NCI-H2107 treated with DMSO at 0.1 percent for 48 hours (cell line): Measurements from ENCODE around the gene RGS9BP.
"Not testable (repeated sequence)": the region's sequence is repeated elsewhere in the genome, so short reads cannot be mapped to it uniquely, and the experiment has no call there.

Experiments used
- DNase-seq: peaks from one replicate; lab custom pipeline; 2025; ENCODE audit not compliant: unreplicated experiment; lab: John Stamatoyannopoulos, UW

The RGS9BP gene, protein sequence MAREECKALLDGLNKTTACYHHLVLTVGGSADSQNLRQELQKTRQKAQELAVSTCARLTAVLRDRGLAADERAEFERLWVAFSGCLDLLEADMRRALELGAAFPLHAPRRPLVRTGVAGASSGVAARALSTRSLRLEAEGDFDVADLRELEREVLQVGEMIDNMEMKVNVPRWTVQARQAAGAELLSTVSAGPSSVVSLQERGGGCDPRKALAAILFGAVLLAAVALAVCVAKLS

DNA sequence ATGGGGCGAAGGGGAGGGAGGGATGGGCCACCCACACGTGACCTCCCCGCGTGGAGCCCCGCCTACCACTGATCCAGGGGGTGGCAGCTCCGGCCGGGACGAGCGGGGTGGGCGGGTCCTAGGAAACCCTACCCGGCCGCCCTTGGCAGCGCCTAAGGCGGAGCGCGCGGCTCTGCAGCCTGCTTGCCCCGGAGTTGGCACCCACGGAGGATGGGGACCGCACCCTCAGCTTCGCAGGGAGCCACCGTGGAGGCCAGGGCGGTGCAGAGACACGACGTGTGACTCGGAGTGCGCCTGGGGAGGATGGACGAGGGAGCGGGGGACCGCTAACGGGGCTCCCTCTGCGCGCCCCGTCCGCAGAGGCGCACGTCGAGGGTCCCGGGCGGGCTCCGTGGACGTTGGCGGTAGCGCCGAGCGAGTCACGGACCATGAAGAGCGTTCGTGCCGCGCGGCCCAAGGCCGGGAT, at the start of gene RGS9BP:
Gene RGS9BP, plus strand, starts transcription at position 129 of the 466 bp plus-strand sequence. CDS start 416 bp downstream, outside the sequence.
- no peak for DNase-seq

DNA sequence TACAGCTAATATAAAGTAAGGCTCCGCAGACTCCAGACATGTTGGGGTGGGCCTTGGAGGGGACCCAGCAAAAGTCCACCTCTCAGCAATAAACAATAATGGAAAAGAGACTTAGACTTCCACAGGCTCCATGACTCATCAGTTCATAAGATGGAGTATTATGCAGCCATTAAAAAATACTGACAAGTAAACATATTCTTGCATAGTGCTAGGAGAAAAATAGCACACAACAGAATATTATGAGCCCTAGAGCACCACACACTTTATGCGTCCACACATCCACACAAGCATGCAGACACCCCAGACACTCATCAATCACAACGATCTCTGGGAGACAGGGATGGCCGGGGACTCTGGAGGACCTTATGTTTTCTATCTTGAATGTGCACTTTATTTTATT, 48.7 kb upstream of the RGS9BP start:
- DNase-seq, result no peak

DNA sequence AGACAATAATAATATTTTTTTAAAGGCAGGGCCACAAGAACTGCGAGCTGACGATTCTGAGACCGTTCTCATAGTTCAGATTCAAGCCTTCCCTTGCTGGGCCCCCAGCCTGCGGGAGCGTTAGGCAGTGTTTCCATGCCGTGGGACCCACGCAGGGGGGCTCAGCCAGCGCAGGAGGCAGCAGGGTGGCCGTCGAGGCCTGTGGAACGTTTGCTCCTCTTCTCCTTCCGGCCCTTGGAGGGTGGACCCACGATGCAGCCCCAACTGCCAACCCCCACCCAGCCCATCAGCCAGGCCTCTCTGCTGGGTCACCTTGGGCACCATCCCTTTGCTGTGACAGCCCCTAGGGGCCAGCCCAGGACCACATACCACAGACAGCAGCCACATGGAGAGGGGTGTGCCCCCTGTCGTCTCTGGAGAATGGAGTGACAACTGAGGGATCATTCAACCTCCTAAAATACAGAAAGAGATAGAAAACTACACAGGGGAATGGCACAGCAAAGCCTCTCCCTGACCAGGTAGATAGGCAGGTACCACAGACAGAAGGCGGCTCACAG, 47.9 kb upstream of the RGS9BP start:
- no peak for DNase-seq

DNA sequence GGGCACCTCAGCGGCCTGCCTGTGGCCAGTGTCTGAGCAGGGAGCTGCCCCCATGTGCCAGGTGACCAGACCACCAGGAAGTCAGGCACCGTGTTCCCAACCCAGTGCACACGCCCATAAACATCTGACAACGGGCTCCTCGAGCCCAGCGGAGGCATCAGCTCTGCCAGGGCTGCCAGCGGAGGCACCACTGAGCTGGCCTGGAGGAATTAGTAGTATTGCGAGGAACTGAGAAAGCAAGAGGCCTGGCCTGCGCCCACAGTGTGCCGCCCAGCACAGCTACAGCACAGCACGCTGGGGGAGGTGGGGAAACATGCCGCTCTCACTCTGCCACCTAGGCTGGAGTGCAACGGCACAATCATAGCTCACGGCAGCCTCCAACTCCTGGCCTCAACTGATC, 45.3 kb upstream of the RGS9BP start:
- DNase-seq, result no peak

DNA sequence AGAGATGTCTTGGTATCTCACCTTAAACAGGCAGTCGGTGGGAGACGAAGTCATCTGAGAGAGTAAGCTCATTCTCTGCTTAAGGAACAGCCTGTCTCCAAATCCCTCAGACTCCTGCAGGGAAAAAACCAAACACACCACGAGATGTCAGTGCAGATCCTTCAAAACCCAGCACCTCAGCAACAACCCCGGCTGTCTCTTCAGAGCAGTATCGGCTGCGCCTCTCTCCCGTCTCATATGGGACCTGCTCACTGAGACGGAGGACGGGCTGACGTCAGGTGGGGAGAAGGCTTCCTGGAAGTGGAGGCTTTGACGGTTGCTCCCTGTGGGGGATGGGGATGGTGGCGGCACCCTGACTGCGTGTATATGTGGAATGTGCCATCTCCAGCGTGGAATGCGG, 44.3 kb upstream of the RGS9BP start:
- no peak for DNase-seq

DNA sequence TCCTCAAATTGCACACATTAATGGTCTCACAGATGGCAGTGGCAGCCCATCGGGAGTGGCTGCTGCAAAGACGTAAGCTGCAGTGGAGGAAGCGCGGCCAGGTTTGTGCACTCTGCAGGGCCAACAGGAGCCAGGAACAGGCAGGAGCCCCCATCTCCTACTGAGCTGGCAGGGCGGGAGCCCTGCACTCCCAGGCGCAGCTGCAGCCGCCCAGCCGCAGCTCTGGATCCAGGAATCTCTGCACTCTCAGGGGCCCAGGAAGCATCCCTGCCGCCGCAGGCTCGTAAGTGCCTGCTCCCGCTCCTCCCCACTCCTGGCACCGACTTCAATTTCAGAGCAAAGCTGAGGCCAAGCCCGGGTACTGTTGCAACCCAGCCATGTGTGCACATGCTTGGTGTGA, 38.2 kb upstream of the RGS9BP start:
- DNase-seq, result no peak

DNA sequence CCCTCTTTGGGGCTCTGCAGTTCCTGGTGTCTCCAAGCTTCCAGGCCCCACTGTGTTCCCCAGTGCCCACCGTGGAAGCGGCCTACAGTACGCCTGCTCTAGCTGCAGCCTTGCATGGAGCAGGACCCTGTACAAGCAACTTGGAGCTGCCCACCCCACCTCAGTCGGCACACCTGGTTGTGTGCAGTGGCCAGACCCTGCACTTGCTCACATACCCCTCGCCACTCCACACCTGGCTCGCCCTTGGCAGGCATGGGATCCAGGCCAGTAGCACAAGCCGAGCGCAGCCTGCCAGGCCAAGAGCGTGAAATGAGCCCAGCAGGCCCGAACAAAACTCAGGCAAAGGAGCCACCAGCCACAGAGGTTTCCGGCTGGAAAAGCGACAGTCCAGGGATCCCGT, 37.0 kb upstream of the RGS9BP start:
- DNase-seq, result no peak

DNA sequence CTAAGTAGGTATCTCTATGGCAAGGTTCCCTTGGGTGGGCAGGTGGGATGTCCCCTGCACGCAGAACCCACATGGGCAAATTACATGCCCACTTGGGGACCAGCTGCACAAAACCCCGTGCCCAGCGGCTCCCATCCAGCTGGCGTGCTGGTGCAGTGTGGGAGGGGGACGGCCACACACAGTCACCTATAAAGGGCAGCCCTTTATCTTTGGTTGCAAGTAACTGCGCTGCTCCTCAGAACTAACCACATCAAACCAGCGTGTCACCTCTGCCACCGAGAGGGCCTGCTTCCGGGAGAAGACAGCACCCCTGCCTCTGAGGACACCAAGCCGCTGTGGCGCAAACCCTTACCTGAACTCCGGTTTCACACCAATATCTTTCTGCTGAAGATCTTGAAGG, 32.9 kb upstream of the RGS9BP start:
- no peak for DNase-seq

DNA sequence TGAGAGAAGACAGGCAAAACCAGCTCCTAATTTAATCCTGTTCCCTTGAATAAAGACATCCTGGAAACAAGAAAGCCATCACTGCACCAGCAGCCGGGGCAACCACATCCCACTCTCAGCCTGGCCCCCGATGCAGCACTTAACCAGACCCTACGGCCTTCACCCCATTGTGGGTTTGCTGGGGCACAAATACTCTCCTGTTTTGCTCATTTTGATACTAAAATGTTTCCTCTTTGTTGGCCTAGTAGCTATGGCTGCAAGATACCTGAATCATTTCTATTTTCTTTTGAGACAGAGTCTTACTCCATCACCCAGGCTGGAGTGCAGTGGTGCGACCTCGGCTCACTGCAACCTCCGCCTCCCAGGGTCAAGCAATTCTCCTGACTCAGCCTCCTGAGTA, 29.1 kb upstream of the RGS9BP start:
- no peak for DNase-seq

DNA sequence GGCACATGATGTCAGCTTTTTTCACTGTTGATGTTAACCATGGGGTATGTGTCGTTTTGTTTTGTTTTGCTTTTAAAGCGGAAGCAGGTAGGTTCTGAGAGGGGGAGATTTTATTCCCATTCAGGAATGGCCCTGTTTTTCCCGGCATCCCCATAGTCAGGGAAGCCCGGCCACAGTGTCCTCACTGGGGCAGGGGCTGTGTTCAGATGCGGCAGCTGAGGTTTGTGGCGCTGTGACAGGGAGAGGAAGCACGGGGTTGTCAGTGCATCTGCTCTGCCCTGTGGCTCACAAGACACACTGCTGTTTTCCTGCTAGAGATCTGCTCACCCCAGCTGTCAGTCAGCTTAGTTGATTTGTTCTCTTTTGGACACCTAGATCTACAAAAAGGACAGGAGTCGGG, 28.3 kb upstream of the RGS9BP start:
- no peak for DNase-seq

DNA sequence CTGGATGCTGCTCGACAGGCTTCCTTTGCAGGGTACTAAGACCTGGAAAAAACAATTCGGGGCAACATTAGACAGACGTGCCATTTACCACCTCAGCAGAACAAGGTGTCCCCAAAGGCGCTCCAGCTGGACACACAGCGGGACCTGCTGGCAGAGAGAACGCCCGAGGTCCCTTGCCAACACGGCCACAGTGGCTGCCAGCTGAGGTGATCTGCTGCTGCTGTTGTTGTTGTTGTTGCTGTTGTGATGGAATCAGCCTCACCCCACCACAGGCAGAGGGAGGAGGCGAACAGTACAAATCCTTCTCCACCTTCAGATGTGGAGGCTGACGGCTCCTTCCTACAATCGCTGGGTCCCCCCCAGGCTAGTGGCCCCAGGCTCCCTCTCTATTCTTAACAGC, 25.9 kb upstream of the RGS9BP start:
- no peak for DNase-seq

DNA sequence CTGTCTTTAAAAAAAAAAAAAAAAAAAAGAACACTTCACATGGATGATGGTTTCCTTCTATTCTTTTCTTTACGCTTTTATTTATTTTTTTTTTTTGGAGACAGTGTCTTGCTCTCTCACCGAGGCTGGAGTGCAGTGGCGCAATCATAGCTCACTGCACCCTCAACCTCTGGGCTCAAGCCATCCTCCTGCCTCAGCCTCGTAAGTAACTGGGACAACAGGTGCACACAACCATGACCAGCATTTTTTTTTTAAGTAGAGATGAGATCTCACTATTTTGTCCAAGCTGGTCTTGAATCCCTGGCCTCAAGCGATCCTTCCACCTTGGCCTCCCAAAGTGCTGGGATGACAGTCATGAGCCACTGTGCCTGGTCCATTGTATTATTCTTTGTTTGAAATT, 25.0 kb upstream of the RGS9BP start:
- DNase-seq, result no peak

DNA sequence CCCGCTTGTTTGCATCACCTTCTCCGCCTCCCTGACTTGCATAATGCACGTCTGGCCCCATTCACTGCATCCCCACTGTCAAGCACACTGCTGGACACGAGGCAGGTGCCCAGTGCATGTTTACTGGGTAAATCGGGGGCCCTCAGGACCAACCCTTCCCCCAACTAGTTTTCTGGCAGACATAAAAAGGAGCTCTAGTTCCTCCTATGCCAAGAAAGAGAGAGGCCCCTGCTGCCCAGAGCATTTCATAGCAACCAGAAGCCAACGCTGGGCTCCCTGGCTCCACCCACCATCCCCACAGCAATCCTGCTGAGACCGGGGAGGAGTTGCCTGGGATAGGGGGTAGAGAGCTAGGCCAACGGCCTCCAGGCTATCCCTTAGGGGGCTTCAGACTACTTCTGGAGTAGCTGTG, 23.9 kb upstream of the RGS9BP start:
- DNase-seq, result no peak

DNA sequence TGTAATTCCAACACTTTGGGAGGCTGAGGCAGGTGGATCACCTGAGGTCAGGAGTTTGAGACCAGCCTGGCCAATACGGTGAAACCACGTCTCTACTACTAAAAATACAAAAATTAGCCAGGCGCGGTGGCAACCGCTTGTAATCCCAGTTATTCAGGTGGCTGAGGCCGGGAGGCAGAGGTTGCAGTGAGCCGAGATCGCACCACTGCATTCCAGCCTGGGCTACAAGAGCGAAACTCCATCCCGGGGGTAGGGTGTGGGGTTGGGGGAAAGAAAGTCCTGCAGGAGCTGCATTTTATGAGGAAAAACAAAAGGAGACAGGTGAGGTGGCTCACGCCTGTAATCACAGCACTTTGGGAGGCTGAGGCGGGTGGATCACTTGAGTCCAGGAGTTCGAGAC, 23.3 kb upstream of the RGS9BP start:
- DNase-seq, result not testable (repeated sequence)

DNA sequence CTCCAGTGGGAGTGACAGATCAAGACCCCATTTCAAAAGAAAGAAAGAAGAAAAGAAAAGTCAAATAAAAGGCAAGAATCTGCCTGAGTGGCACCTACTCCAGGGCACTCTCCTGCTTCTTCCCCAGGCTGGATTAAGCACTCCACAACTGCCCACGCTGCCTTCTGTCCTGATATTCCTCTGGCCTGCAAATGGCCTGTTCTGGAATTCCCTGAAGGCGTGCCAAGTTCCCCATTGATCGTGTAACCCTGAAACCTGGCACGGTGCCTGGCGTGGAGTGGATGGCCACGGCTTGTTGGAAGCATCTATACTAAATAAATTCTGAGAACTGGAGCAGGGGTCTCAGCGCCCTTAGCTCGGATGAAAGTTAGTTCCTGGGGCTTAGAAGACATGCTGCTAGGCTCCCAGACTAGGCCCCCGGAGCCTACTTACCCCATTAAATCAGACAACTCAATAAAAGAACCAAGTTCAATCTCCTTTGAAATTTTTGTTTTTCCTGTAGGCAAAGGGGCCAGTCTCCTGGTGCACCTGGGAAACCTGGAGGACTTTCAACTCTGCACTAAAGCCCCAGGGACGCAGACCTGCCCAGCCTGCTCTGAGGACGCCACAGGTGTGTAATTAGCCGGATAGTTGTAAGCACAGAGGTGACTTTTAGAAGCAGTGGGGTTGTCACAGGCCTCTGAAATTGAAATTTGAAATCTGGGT, 22.6 kb upstream of the RGS9BP start:
- peak; percentile 68 for DNase-seq

DNA sequence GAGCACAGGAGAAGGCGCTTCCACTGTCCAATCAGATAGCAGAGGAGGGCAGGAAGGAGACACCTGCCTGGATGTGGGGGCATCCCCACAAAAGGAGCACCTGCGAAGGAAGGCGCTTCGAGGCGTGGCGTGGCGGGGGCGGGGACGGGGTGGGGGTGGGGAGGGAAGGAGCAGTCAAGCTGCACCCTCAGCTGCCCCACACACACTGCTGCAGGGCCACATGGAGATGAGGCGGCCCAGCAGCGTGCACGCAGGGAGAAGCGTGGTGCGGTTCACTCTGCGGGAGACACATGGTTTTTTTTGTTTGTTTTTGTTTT, 22.1 kb upstream of the RGS9BP start:
- DNase-seq, result no peak

DNA sequence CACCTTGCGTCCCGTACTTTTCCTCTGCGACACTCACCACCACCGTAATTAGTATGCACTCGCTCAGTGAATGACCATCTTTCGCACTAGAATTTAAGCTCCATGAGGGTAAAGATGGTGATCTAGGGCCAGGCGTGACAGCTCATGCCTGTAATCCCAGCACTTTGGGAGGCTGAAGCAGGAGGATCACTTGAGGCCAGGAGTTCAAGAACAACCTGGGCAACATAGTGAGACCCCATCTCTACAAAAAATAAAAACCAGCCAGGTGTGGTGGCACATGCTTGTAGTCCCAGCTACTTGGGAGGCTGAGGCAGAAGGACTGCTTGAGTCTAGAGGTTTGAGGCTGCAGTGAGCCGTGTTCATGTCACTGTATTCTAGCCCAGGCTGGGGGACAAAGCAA, 19.3 kb upstream of the RGS9BP start:
- DNase-seq, result not testable (repeated sequence)

DNA sequence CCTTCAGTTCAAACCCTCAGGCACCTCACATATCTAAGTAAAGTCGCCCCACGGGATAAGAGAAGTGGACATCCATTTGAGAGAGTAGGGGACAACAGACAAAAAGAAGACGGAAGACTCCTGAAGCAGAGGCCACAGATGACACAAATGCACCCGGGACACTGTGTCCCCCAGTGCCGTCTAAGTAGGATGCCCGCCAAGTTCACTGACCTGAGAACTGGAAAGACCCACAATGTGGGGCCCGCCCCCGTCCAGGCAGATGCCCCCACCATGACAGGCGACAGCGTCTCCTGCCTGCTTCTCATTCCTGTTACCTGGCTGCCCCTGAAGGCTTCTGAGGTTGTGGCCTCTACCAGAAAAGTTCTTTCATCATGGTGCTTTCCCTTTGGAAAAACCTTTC, 17.6 kb upstream of the RGS9BP start:
- no peak for DNase-seq

DNA sequence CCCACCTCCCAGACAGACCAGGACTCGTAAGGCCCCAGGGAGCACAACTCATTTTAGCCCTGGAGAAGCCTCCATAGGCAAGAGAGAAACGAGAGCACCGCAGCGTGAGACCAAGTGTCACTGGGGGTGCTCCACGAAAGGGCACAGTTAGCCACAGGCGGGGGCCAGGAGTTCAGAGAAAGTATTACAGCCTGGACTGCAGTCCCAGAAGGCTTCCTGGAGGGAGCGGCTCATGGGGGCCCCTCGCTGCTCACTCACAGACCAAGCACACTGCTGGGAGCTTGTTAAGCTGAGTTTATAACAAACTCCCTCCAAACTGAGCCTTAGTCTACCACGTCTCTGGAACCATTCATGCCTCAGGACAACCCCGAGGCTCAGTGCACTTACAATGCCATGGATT, 17.1 kb upstream of the RGS9BP start:
- DNase-seq, result no peak

DNA sequence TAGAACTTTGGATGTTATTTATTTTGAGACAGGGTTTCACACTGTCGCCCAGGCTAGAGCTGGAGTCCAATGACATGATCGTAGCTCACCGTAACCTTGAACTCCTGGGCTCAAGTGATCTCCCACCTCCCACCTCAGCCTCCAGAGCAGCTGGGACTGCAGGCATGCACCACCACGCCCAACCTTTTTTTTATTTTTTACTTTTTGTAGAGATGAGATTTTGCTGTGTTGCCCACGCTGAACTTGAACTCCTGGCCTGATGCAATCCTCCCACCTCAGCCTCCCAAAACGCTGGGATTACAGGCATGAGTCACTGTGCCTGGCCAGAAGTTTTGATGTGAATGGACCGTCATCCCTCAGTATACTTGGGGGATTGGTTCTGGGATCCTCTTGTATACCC, 14.3 kb upstream of the RGS9BP start:
- DNase-seq, result no peak

DNA sequence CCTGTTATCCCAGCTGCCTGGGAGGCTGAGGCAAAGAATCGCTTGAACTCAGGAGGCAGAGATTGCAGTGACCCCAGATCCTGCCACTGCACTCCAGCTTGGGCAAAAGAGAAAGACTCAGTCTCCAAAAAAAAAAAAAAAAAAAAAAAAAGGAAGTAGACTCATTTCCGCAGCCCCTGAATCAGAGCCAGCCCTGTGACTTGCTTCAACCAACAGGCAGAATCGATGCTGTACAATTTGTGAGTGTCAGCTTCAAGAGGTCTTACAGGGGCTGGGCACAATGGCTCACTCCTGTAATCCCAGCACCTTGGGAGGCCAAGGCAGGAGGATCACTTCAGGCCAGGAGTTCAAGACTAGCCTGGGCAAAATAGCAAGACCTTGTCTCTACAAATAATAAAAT, 13.5 kb upstream of the RGS9BP start:
- DNase-seq, result no peak

DNA sequence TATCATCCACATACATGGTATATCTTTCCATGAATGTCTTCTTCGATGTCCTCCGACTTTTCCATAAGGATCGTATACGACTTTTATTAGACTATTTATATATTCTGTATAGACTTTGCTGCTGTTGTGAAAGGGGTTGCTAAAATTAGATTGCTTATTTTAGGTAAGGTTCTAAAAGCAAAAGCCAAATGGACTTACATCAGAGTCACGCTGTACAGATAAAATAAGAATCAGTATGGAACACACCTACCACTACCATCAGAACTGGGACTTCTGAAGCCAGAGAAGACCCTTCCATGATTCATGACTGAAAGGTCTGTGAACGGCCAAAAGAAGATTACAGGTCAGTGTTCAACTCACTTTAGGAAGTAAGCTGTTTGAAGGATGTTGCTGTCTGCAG, 9.6 kb upstream of the RGS9BP start:
- no peak for DNase-seq

DNA sequence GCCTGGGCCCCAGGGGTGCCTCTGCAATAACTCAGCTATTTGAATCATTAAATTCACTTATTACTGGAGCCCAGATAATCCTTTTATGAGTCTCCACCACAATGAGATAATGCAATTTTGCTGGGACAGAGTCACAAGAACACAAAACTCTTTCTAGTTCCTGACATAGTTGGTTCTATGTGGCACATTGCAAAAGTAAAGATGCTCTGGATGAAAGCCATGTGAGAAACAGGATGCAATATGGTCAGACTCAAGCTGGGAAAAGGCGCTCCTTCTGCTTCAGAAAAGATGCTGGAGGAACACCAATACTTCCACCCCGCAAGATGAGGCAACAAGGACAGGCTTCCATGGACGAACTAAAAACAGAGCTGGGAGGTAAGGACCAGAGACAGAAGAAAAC, 6.3 kb upstream of the RGS9BP start:
- DNase-seq, result no peak
